K562 (cell line): ENCODE data around the gene ACADM. TPM values are rescaled to one million over a fixed set of nuclear protein-coding genes. Genes with fewer than 3 reads are reported as not detected.
A peak's percentile ranks its signal among the peaks of the same experiment; 100 is the strongest.

ENCODE experiments used
- DDX20 ChIP-seq: fragments of 450-650 bp; IDR thresholded peaks from 2 replicates; pipeline ENCODE4 v1.6.1; 2016; ENCODE audit warnings: missing genetic modification characterization, low read depth, mild to moderate bottlenecking, missing compliant biosample characterization, moderate library complexity
- E2F5 ChIP-seq: sonication (generic); formaldehyde crosslinking; IDR thresholded peaks from 2 replicates; pipeline ENCODE4 v1.8.0; 2022; ENCODE audit warnings: mild to moderate bottlenecking, missing genetic modification reagents
- ESRRA ChIP-seq: fragments of 450-650 bp; IDR thresholded peaks from 2 replicates; pipeline ENCODE4 v1.6.1; 2014; ENCODE audit warnings: low read depth, mild to moderate bottlenecking, moderate library complexity, borderline replicate concordance
- FIP1L1 ChIP-seq: fragments of 200-400 bp; formaldehyde crosslinking; IDR thresholded peaks from 2 replicates; pipeline ENCODE4 v1.6.1; 2018; ENCODE audit warnings: mild to moderate bottlenecking, low read depth, low read length; ENCODE audit not compliant: poor library complexity, severe bottlenecking
- FOXA3 ChIP-seq, 2 experiments: fragments of 450-650 bp in 1 of 2; sonication (generic) in 1 of 2; formaldehyde crosslinking; IDR thresholded peaks in 1 of 2; conservative IDR thresholded peaks in 1 of 2; 2 replicates each; pipeline versions ENCODE4 v1.4.0 to v1.8.0; 2020 to 2022; ENCODE audit warnings: mild to moderate bottlenecking in 2 of 2, missing genetic modification reagents in 1 of 2
- GTF2A2 ChIP-seq: IDR thresholded peaks from 2 replicates; pipeline ENCODE4 v1.6.1; 2016; ENCODE audit warnings: mild to moderate bottlenecking, missing genetic modification characterization, missing compliant biosample characterization
- HMBOX1 ChIP-seq: sonication (generic); IDR thresholded peaks from 2 replicates; pipeline ENCODE4 v1.6.1; 2016
- MECOM ChIP-seq: fragments of 250-450 bp; sonication (Bioruptor Pico); IDR thresholded peaks from 2 replicates; pipeline ENCODE4 v1.8.0; 2022; ENCODE audit warnings: inconsistent platforms
- MYC ChIP-seq, 2 experiments: fragments of 250-450 bp in 1 of 2; sonication (Bioruptor Pico) in 1 of 2; IDR thresholded peaks; 2 replicates each; pipeline versions ENCODE4 v1.5.1 to v1.6.1; 2012 to 2021; ENCODE audit warnings: low read depth in 2 of 2, borderline replicate concordance in 1 of 2, improper control_type of control experiment in 1 of 2, low read length in 1 of 2, mild to moderate bottlenecking in 1 of 2, moderate library complexity in 1 of 2
- NFATC3 ChIP-seq: fragments of 450-650 bp; IDR thresholded peaks from 2 replicates; pipeline ENCODE4 v1.6.1; 2017; ENCODE audit warnings: mild to moderate bottlenecking
- NFIC ChIP-seq: fragments of 450-650 bp; IDR thresholded peaks from 2 replicates; pipeline ENCODE4 v1.6.1; 2017; ENCODE audit warnings: mild to moderate bottlenecking, inconsistent platforms
- RCOR1 ChIP-seq, 2 experiments: IDR thresholded peaks; 2 replicates each; pipeline ENCODE4 v1.6.1; 2012; ENCODE audit warnings: low read depth in 2 of 2, low read length in 2 of 2, borderline replicate concordance in 1 of 2, improper control_type of control experiment in 1 of 2
- RUNX1 ChIP-seq: sonication (generic); IDR thresholded peaks from 2 replicates; pipeline ENCODE4 v1.6.1; 2016; ENCODE audit warnings: antibody characterized with exemption, low read depth
- SMAD4 ChIP-seq: fragments of 250-450 bp; sonication (Bioruptor Pico); conservative IDR thresholded peaks from 2 replicates; pipeline ENCODE4 v1.8.0; 2021; ENCODE audit warnings: inconsistent platforms, mild to moderate bottlenecking, moderate library complexity
- SNAPC5 ChIP-seq: fragments of 250-450 bp; sonication (Bioruptor Pico); IDR thresholded peaks from 2 replicates; pipeline ENCODE4 v1.8.0; 2021; ENCODE audit warnings: moderate library complexity, mild to moderate bottlenecking, inconsistent platforms
- SPI1 ChIP-seq: IDR thresholded peaks from 2 replicates; pipeline ENCODE4 v1.6.1; 2011; ENCODE audit warnings: low read depth, low read length, control low read depth, borderline replicate concordance
- TBP ChIP-seq: optimal IDR thresholded peaks from 2 replicates; pipeline ENCODE3; 2011; ENCODE audit warnings: low read depth, low read length, improper control_type of control experiment
- YY1 ChIP-seq, 3 experiments: IDR thresholded peaks; 2 replicates each; pipeline ENCODE4 v1.6.1; 2011; ENCODE audit warnings: low read length in 2 of 3, mild to moderate bottlenecking in 2 of 3, moderate library complexity in 2 of 3, borderline replicate concordance in 1 of 3, control low read depth in 1 of 3, low read depth in 1 of 3; ENCODE audit not compliant: insufficient read depth in 3 of 3, insufficient replicate concordance in 2 of 3, control insufficient read depth in 1 of 3, insufficient read length in 1 of 3; ENCODE audit errors: extremely low read depth in 1 of 3
- ZBTB34 ChIP-seq: fragments of 250-450 bp; sonication (Bioruptor Pico); IDR thresholded peaks from 2 replicates; pipeline ENCODE4 v1.8.0; 2021; ENCODE audit warnings: mild to moderate bottlenecking, moderate library complexity
- ZNF274 ChIP-seq: IDR thresholded peaks from 2 replicates; pipeline ENCODE4 v1.6.1; 2011; ENCODE audit warnings: low read depth, mild to moderate bottlenecking, low read length, moderate library complexity, borderline replicate concordance
- ZNF41 ChIP-seq: fragments of 250-450 bp; sonication (Bioruptor Pico); conservative IDR thresholded peaks from 2 replicates; pipeline ENCODE4 v1.4.0; 2020; ENCODE audit warnings: mild to moderate bottlenecking
- ZNF696 ChIP-seq: fragments of 250-450 bp; sonication (Bioruptor Pico); conservative IDR thresholded peaks from 2 replicates; pipeline ENCODE4 v1.4.0; 2020; ENCODE audit warnings: mild to moderate bottlenecking, moderate library complexity
- ZSCAN29 ChIP-seq: fragments of 450-650 bp; IDR thresholded peaks from 2 replicates; pipeline ENCODE4 v1.6.1; 2017
- polyA plus RNA-seq, 8 experiments: library from polyadenylated mRNA; depleted of rRNA in 4 of 8; stranded (reverse) in 5 of 8; unstranded in 3 of 8; fragments of >200 nt; fragmentation: Nextera tagmentation in 2 of 8; fragmentation: Illumina TruSeq in 1 of 8; extraction: Ambion mirVana in 2 of 8; extraction: Trizol in 1 of 8; gene quantifications; 2 replicates each; pipeline versions ENCODE4 v1.2.1 to v1.2.3, GENCODE V29; 2011 to 2014; ENCODE audit warnings: inconsistent platforms in 1 of 8, missing spikeins in 1 of 8
- total RNA-seq, 7 experiments: library from RNA; depleted of rRNA in 6 of 7; stranded (reverse); fragments of >200 nt in 6 of 7; fragmentation: Illumina TruSeq in 2 of 7; extraction: Trizol in 2 of 7; gene quantifications; 2 replicates each; pipeline versions ENCODE4 v1.2.1 to v1.2.3, GENCODE V29; 2011 to 2021; ENCODE audit warnings: low replicate concordance in 1 of 7
- TF ChIP-seq, protein P1 (sequence below): fragments of 250-450 bp; sonication (Bioruptor Pico); IDR thresholded peaks from 2 replicates; pipeline ENCODE4 v1.4.0; 2020

Gene ACADM
- total and polyA plus RNA-seq, 9 of the 15 experiments (the other 6 are each of a cell fraction or from before 2014, with no cell fraction given), result 82.5 to 156 (median 123) TPM

DNA sequence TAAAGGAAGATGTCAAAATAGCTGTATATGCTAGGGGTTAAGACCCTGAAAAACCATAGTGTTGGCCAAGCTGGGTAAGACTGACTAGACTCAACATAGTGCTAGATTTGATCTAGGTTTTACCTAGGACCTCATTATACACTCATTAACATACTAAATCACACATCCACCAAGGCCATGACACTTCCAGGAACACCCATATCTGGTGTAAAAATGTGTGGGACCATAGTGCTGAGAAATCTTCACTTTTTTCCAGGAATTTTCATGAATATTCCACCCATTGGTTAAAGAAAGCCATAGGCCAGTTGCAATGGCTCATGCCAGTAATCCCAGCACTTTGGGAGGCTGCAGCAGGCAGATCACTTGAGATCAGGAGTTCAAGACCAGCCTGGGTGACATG is 34.0 kb upstream of the ACADM start (continued):
- TF ChIP-seq SNAPC5 (CRISPR knock-in tag) (no peak), ESRRA (no peak), ZSCAN29 (no peak), FIP1L1 (no peak), ZNF274 (no peak), MECOM (CRISPR knock-in tag) (no peak), TBP (no peak), FOXA3 (CRISPR knock-in tag; conservative IDR thresholded peaks at IDR 0.05 in 1 of 2, IDR thresholded peaks at IDR 0.05 in 1 of 2) (no peak), GTF2A2 (tag) (no peak), MYC (IDR thresholded peaks at IDR 0.05; ENCODE audit: low read depth, low read length) (no peak), MYC (CRISPR knock-in tag; IDR thresholded peaks at IDR 0.05; ENCODE audit: borderline replicate concordance, low read depth) (no peak), NFATC3 (no peak), YY1 (IDR thresholded peaks at IDR 0.05; ENCODE audit: borderline replicate concordance in 1 of 3, control insufficient read depth in 1 of 3, extremely low read depth in 1 of 3, insufficient read depth in 3 of 3, insufficient read length in 1 of 3, insufficient replicate concordance in 2 of 3, low read depth in 1 of 3, low read length in 2 of 3) (no peak), ZNF696 (CRISPR knock-in tag) (no peak), ZBTB34 (no peak), HMBOX1 (peak; percentile 37; the same call in 1 of the 2 replicates), ZNF41 (CRISPR knock-in tag) (no peak), E2F5 (CRISPR knock-in tag) (no peak), SPI1 (no peak), RUNX1 (no peak), DDX20 (tag) (no peak), SMAD4 (peak; percentile 90), RCOR1 (IDR thresholded peaks at IDR 0.05; ENCODE audit: borderline replicate concordance in 1 of 2, low read depth in 2 of 2, low read length in 2 of 2) (peak in 1 of 2 experiments; percentile 16; a peak in 1 of 4 replicates), NFIC (no peak)
- TF ChIP-seq, protein P1, sequence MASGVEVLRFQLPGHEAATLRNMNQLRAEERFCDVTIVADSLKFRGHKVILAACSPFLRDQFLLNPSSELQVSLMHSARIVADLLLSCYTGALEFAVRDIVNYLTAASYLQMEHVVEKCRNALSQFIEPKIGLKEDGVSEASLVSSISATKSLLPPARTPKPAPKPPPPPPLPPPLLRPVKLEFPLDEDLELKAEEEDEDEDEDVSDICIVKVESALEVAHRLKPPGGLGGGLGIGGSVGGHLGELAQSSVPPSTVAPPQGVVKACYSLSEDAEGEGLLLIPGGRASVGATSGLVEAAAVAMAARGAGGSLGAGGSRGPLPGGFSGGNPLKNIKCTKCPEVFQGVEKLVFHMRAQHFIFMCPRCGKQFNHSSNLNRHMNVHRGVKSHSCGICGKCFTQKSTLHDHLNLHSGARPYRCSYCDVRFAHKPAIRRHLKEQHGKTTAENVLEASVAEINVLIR (CRISPR knock-in tag), result no peak
